Left lung (tissue), 10 donors: ENCODE data around the gene C14orf39. TPM values are rescaled to one million over a fixed set of nuclear protein-coding genes. Genes with fewer than 3 reads are reported as not detected.

Experiments used
- ATAC-seq: fragments of 200-7000 bp; cut with Tn5 transposase; one replicate; pipeline ENCODE4 v1.9.1; 2020; ENCODE audit warnings: moderate library complexity
- DNase-seq, 4 donors: peaks; one replicate each; pipeline ENCODE4 v3.0.0-alpha.2; 2013 to 2020
- H3K27ac ChIP-seq, 2 donors: fragments of 200-600 bp; sonication (generic) in 1 of 2; one replicate each; pipeline versions ENCODE4 v1.5.0 to v1.8.0; 2020 to 2021
- H3K27me3 ChIP-seq, 2 donors: fragments of 200-600 bp; sonication (generic) in 1 of 2; one replicate each; pipeline versions ENCODE4 v1.5.0 to v1.8.0; 2020 to 2021
- H3K36me3 ChIP-seq, 2 donors: fragments of 200-600 bp; sonication (generic) in 1 of 2; one replicate each; pipeline versions ENCODE4 v1.5.0 to v1.8.0; 2020 to 2021
- H3K4me1 ChIP-seq, 2 donors: fragments of 200-600 bp; one replicate each; pipeline ENCODE4 v1.8.0; 2021
- H3K4me3 ChIP-seq, 2 donors: fragments of 200-600 bp; sonication (generic) in 1 of 2; one replicate each; pipeline versions ENCODE4 v1.5.0 to v1.8.0; 2020 to 2021; ENCODE audit warnings: mild to moderate bottlenecking in 1 of 2
- H3K9me3 ChIP-seq, 2 donors: fragments of 200-600 bp; sonication (generic) in 1 of 2; one replicate each; pipeline versions ENCODE4 v1.5.0 to v1.8.0; 2020 to 2021
- intact Hi-C, 2 donors: fragments of 100-400 bp; cut with DNase I; formaldehyde crosslinking; loops; one replicate each; pipeline versions ENCODE4 v1.11.2 to v1.14.2; 2022
- polyA plus RNA-seq, 6 donors: library from polyadenylated mRNA; unstranded; fragments of 120-200 nt; gene quantifications; one replicate each; pipeline ENCODE4 v1.2.1, GENCODE V29; 2013; ENCODE audit not compliant: insufficient read length in 6 of 6
- total RNA-seq, 2 donors: library from RNA; stranded (reverse); fragmentation: NEBNext Ultra II Directional; extraction: Animal tissue kit (Norgen Biotek cat#: 25700); gene quantifications; one replicate each; pipeline ENCODE4 v1.2.1, GENCODE V29; 2021
- TF ChIP-seq, protein P1 (sequence below), 2 donors: fragments of 200-600 bp; sonication (generic) in 1 of 2; IDR thresholded peaks; one replicate each; pipeline versions ENCODE4 v1.5.0 to v1.8.0; 2021; ENCODE audit warnings: antibody characterized with exemption in 2 of 2
- donor health status: DM: no; HTN: yes; CAD: no.
- donor health status: DM: no; HTN: no; CAD: no.

Gene C14orf39
- total and polyA plus RNA-seq, 8 donors: 1.4 to 2.3 (median 2.1) TPM; not detected in 2

DNA sequence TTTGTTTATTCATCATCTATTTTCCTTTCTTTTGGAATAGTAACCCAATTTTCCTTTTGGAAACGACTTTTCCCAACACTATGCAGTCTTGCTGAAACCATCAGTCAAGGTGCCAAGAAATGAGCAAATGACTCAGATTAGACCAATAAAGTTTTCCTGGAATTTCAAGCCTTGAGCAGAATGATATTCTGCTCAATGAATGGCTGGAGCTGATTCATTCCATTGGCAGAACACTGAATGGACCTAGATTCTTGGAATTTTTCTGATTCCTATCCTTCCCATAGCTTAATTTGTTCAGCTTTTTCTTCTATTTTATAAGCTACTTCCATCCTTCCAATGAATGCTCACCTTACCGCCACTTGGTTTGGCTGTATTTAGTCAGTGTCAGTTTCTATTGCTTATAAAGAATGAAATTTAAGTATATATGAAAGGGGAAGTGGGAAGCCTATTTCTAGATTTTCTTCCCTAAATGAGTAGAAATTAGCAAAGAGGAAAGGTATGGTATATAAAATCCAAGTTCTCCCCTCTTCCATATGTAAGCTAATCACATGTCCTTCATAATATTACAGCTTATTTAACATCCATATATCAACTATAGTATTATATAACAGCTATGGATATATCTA lies 89.0 kb downstream of the C14orf39 start:
- DNase-seq (no peak), ATAC-seq (no peak)
- H3K9me3 ChIP-seq: peaks cover 0 to 11% of the 10 kb centered on the region in 2 donors
- no peaks in the 10 kb centered on the region for H3K27me3 ChIP-seq
- intact Hi-C loops: no loop called here
- no peaks in the 10 kb centered on the region for H3K36me3 ChIP-seq
- TF ChIP-seq, protein P1, sequence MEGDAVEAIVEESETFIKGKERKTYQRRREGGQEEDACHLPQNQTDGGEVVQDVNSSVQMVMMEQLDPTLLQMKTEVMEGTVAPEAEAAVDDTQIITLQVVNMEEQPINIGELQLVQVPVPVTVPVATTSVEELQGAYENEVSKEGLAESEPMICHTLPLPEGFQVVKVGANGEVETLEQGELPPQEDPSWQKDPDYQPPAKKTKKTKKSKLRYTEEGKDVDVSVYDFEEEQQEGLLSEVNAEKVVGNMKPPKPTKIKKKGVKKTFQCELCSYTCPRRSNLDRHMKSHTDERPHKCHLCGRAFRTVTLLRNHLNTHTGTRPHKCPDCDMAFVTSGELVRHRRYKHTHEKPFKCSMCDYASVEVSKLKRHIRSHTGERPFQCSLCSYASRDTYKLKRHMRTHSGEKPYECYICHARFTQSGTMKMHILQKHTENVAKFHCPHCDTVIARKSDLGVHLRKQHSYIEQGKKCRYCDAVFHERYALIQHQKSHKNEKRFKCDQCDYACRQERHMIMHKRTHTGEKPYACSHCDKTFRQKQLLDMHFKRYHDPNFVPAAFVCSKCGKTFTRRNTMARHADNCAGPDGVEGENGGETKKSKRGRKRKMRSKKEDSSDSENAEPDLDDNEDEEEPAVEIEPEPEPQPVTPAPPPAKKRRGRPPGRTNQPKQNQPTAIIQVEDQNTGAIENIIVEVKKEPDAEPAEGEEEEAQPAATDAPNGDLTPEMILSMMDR (IDR thresholded peaks at IDR 0.05): no peak
- H3K27ac ChIP-seq: no peak overlapping the region
- no peaks in the 10 kb centered on the region for H3K4me1 ChIP-seq
- no peak overlapping the region for H3K4me3 ChIP-seq

Other genes with a start within 250 kb of the C14orf39 start
- 10 to 100 TPM; 54.1 to 56.2 TPM for gene PPM1A, start 236.8 kb downstream of the C14orf39 start, total RNA-seq
- gene PPM1A, start 236.8 kb downstream of the C14orf39 start, polyA plus RNA-seq: 10 to 100 TPM; 49.4 to 60.2 (median 54.7) TPM
- gene SIX6, start 23.1 kb upstream of the C14orf39 start, total RNA-seq: not detected
- not detected for gene SIX6, start 23.1 kb upstream of the C14orf39 start, polyA plus RNA-seq
- gene SIX1, start 163.4 kb upstream of the C14orf39 start, total RNA-seq: 1 to 10 TPM in 1 of 2 donors, not detected in 1; 1.3 TPM
- gene SIX1, start 163.4 kb upstream of the C14orf39 start, polyA plus RNA-seq: 1 to 10 TPM in 2 of 6 donors, under 1 TPM in 4; 0.46 to 2.4 (median 0.93) TPM
- gene SIX4, start 238.3 kb upstream of the C14orf39 start, total RNA-seq: 1 to 10 TPM; 1.9 to 3.6 TPM
- 1 to 10 TPM; 4.2 to 7.9 (median 5.4) TPM for gene SIX4, start 238.3 kb upstream of the C14orf39 start, polyA plus RNA-seq
- 10 to 100 TPM; 21.6 to 22.7 TPM for gene MNAT1, start 248.7 kb upstream of the C14orf39 start, total RNA-seq
- gene MNAT1, start 248.7 kb upstream of the C14orf39 start, polyA plus RNA-seq: 10 to 100 TPM; 34.3 to 39.0 (median 35.8) TPM